T-helper 9 cell (primary cell): ENCODE measurements around the gene GPRC5D.

Source experiments
- DNase-seq: peaks from one replicate; pipeline ENCODE4 v3.0.0-alpha.2; 2020

The GPRC5D gene

DNA sequence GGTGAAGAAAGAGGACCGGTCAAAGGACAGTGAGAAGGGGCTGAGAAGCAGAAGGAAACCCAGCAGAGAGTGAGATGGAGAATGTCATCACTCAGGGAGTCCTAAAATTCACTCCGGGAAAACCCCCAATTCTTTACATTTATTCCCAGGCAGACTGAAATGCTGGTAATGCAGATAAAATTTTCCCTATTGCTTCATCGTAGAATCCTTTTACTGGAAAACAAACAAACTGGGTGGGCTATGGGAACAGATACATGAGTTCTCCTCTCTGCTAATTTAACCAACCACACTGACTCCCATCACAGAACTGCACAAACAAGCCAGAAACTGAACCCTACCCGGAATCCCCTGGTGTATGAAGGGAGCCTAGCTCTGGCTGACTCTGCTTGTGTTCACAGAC, 27.2 kb upstream of the GPRC5D start:
- no peak for DNase-seq

DNA sequence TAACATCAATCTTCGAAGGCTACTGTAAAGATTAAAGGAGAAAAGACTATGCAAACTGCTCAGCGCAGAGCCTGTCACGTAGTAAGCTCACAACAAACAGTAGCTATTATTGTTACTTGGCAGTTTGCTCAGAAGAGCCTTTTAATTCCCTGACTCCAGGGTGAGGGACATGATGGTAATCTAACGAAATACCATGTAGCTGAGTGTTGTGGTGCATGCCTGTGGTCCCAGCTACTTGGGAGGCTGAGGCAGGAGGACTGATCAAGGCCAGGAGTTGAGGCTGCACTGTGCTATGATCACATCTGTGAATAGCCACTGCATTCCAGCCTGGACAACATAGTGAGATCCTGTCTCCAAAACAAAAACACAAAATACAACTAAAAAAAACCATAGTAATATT, 25.3 kb upstream of the GPRC5D start:
- DNase-seq: no peak

GRCh38 chr12:12976366-12976765, 24.4 kb upstream of the GPRC5D start:
- DNase-seq: no peak

DNA sequence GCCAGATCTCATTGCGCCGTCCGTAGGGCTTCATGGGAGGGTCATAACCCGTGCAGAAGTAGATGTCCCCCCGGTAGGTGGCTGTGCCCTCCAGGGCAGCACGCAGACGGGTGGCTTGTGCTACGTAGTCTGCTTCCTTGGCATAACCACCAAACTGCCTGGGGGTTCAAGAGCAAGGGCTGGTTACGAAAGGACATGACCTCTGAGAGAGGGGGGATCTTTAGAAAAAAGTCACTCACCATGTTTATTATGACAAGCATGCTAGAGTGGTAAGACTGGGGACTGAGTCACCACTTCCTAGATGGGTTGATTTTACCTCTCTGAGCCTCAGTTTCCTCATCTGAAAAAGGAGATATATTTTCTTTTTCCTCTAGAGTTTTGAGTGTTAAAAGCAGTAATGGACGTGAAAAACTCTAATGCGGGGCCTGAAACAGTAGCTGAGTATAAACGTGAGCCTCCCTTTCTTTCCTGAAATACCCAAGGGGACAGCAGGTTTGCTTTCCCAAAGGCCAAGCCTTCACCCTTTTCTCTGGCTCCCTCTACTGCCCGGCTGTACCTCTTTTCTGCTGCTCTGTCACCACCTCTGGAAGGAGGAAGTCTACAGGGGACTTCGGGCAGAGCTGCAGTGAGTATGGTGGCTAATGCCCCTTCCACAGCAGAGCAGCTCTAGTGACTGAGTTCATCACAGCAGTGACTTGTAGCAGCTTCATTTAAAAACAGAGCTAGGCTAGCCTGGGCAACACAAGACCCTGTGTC, 23.5 kb upstream of the GPRC5D start:
- DNase-seq: no peak

GRCh38 chr12:12974211-12974610, 22.2 kb upstream of the GPRC5D start:
- DNase-seq: no peak

DNA sequence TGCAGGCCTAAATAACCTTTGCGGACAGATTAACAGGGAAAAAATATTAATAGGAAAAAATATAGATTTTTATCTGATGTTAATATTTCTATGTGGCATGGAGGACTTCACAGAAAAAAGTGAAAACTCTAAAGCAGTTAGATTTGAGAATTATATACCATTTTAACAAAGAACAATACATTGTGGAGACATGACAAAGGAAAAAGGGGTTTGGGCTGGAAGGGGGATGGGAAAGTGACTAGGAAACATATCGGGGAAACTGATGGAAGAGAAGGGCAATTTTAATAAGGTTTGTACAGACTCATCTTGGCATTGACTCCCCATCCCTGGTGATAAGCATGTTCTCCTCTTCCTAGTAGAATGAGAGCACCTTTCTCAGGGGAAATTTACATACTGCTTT, 21.0 kb upstream of the GPRC5D start:
- no peak for DNase-seq

- DNase-seq: no peak
Measured at GRCh38 chr12:12965836-12966235, 13.9 kb upstream of the GPRC5D start.

DNA sequence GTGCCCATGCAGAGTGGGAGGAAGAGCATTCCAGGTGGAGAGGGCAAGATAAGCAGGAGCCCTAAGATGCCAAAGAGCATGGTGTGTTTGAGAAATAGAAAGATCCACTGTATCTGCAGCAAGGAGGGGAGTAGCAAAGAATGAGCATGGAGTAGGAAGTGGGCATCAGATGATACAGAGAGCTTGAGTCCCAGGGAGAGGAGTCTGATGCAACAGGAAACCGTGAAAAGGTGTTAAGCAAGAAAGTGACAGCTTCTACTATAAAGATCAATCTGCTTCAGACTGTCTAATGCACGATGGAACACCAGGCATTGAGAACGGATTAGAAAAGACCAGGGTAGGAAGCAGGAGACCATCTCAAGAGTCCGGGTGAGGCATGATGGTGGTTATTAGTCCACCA, 12.3 kb upstream of the GPRC5D start:
- DNase-seq: no peak

DNA sequence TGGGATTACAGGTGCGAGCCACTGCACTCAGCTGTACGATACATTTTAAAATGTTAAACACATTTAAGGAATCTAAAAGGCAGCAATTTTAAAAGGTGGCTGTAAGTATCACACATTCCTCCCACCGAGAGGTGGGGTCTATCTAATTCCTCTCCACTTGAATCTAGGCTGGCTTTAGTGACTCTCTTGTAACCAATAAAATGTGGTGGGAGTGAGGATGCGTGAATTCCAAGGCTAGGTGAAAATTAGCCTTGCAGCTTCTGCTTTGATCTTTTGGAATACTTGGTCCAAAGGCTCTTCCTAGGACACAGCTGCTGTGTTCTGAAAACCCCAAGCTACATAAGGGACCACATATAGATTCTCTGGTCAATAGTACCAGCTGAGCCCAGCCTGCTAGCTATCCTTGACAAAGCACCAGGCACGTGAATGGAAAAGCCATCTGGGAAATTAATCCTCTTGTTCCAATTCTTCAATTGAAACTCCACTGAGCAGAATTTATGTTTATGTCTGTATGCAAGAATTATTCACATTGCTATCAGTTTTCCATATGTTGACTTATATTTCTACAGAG, 8.8 kb upstream of the GPRC5D start:
- no peak for DNase-seq

DNA sequence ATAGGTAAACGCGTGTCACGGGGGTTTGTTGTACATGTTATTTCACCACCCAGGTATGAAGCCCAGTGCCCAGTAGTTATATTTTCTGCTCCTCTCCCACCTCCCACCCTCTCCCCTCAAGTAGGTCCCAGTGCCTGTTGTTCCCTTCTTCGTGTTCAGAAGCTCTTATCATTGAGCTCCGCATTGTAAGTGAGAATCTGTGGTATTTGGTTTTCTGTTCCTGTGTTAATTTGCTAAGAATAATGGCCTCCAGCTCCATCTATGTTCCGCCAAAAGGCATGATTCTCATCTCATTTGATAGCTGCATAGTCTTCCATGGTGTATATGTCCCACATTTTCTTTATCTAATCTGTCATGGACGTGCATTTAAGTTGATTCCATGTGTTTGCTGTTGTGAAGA, 6.9 kb upstream of the GPRC5D start:
- DNase-seq: no peak

DNA sequence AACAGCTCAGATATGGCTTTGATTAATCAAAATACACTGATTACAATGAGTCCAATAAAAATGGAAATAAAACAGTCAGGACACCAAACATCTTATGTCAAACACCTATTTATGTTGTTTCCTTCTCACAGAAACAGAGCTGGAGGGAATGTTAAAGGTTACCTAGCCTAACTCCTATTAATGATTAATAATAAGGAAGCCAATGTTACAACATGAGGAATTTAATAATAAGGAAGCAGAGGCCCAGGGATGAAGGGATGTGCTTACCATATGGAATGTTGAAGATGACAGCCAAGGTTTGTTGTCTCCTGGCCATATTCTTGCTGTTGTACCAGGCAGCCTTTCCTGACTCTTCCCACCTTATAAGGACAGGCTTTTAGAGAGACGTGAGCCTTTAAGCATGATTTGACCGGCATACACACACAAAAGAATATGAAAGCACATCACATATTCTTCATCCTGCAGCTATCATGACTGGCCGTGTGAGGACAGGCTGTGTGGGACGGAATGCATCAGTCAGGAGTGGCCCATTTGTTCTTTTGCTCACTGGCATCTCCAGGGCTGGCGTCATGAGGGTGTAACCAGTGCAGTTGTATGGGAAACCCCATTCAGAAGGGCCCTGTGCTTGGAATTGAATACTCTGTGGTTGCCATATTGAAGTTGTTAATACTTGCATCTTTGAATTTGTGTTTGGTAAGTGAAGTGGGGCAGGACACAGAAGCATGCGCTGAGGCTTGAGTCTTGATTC, 3.1 kb upstream of the GPRC5D start:
- DNase-seq: no peak

GRCh38 chr12:12954356-12954755, 2.4 kb upstream of the GPRC5D start:
- DNase-seq: no peak

DNA sequence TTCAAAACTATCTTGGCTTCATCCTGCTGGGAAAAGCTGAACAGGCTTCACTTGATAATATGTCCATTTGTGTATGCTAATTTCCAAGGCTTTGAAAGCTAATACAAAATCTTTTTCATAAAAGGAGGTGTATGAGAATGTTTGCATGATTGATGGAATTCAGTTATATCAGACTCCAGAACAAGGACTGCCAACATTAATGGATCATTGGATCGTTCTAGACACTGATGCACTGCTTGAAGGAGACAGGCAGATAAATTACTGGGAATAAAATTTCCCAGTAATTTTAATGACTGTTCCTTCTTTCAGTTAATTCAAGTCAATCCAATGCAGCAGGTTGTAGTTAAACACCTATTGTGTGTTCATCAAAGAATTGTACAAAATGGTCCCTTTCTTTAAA, 466 bp downstream of the GPRC5D start:
- DNase-seq: no peak

GRCh38 chr12:12947902-12948301, 4.1 kb downstream of the GPRC5D start:
- DNase-seq: no peak

GRCh38 chr12:12946686-12947355, 5.1 kb downstream of the GPRC5D start:
- no peak for DNase-seq

GRCh38 chr12:12945591-12945990, 6.4 kb downstream of the GPRC5D start:
- DNase-seq: no peak

- no peak for DNase-seq
Measured at GRCh38 chr12:12943586-12944260, 8.2 kb downstream of the GPRC5D start.

DNA sequence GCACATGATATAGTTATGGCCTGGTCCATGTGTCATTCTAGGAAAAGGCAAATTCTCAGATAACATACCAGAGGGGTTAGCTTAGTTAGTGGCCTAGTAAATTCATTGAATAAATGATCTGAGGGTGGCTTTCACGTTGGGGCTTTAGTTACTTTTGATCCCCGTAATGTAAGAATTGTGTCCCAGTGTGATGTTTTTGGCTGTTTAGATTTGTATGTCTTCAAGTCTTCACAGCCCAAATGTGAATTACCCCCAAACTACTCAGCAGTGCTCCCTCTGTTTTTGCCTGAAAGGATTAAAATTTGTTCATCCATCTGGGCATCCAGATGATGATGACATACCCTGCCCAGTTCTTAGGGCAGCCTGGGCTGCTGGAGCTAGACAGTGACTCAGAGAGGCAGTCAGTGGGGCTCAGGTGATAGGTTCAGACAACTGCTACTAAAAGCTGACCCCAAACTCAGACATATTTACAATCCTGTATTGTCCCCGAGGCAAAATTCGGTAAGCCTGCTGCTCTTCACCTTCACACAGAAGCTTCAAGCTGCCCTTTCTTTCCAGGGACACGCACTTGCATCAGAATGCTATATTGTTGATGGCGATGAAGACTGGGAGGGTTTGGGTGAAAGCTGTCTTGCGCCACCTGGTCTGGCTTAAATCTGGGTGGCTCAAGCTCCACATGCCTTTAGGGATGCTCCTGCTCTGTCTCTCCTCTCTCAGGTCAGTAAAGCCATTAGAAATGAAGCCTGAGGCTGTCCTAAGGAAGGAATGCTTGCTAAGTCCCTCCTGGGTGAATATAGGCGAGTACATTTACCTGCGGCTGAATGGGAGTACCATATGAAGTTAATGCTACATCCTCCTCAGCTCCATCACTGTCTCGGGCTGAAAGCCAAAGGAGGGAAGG, 10.3 kb downstream of the GPRC5D start:
- no peak for DNase-seq

DNA sequence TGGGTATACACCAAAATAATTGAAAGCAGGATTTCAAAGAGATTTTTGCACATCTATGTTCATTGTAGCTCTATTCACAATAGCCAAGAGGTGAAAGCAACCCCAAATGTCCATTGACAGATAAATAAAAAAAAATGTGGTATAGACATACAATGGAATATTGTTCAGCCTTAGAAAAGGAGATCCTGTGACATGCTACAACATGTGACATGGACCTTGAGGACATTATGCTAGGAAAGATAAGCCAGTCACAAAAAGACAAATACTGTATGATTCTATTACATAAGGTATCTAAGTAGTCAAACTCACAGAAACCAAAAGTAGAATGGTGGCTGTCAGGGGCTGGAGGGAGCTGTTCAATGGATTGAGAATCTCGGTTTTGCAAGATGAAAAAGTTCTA, 12.1 kb downstream of the GPRC5D start:
- no peak for DNase-seq

- no peak for DNase-seq
Measured at GRCh38 chr12:12938541-12938940, 13.4 kb downstream of the GPRC5D start.

- DNase-seq: no peak
Measured at GRCh38 chr12:12936983-12937491, 14.9 kb downstream of the GPRC5D start.

- DNase-seq: no peak
Measured at GRCh38 chr12:12934556-12934955, 17.4 kb downstream of the GPRC5D start.
